GM13977 (cell line): ENCODE measurements around the gene CIT.

ENCODE experiments used
- DNase-seq: peaks from one replicate; pipeline ENCODE4 v3.0.0; 2012; ENCODE audit warnings: low spot score
- CTCF ChIP-seq: IDR thresholded peaks from 2 replicates; pipeline ENCODE4 v1.5.1; 2012; ENCODE audit warnings: mild to moderate bottlenecking, control low read depth; ENCODE audit not compliant: insufficient read depth; ENCODE audit errors: extremely low read depth, missing control alignments
- in situ Hi-C: fragments of 300-500 bp; cut with MboI; formaldehyde crosslinking; loops from one replicate; pipeline ENCODE4 v1.12.0; 2022; ENCODE audit warnings: low sequenced_read_pairs, low pct_unique_long_range_greater_than_20kb, mixed read lengths, inconsistent platforms; ENCODE audit not compliant: unreplicated experiment

Gene CIT

GRCh38 chr12:119803381-119803791, 73.7 kb downstream of the CIT start:
- in situ Hi-C loops: no loop called here
- no peak for DNase-seq
- no peak for TF ChIP-seq CTCF

- TF ChIP-seq CTCF: no peak
- in situ Hi-C loops: no loop called here
- DNase-seq: no peak
Measured at GRCh38 chr12:119802472-119802871, 74.6 kb downstream of the CIT start.

GRCh38 chr12:119797090-119797489, 80.0 kb downstream of the CIT start:
- in situ Hi-C loops: no loop called here
- DNase-seq: no peak
- TF ChIP-seq CTCF: no peak

- TF ChIP-seq CTCF: no peak
- in situ Hi-C loops: no loop called here
- DNase-seq: no peak
Measured at GRCh38 chr12:119796292-119796691, 80.8 kb downstream of the CIT start.

GRCh38 chr12:119791453-119791852, 85.7 kb downstream of the CIT start:
- in situ Hi-C loops: no loop called here
- TF ChIP-seq CTCF: no peak
- DNase-seq: no peak

GRCh38 chr12:119788786-119789185, 88.3 kb downstream of the CIT start:
- TF ChIP-seq CTCF: no peak
- in situ Hi-C loops: no loop called here
- DNase-seq: no peak

- in situ Hi-C loops: no loop called here
Measured at GRCh38 chr12:119786539-119786938, 90.6 kb downstream of the CIT start.

More at GRCh38 chr12:119786539-119786938, 90.6 kb downstream of the CIT start:
- TF ChIP-seq CTCF: no peak
- DNase-seq: no peak
